Stimulated activated CD4-positive, alpha-beta T cell treated with anti-CD3 and anti-CD28 coated beads, Interleukin-15, amount 100 ng/mL, for 24 hours (primary cell): Measurements from ENCODE around the gene GAMT.

Experiments used
- DNase-seq: peaks from one replicate; pipeline ENCODE4 v3.0.0-alpha.2; 2020

The GAMT gene

DNA sequence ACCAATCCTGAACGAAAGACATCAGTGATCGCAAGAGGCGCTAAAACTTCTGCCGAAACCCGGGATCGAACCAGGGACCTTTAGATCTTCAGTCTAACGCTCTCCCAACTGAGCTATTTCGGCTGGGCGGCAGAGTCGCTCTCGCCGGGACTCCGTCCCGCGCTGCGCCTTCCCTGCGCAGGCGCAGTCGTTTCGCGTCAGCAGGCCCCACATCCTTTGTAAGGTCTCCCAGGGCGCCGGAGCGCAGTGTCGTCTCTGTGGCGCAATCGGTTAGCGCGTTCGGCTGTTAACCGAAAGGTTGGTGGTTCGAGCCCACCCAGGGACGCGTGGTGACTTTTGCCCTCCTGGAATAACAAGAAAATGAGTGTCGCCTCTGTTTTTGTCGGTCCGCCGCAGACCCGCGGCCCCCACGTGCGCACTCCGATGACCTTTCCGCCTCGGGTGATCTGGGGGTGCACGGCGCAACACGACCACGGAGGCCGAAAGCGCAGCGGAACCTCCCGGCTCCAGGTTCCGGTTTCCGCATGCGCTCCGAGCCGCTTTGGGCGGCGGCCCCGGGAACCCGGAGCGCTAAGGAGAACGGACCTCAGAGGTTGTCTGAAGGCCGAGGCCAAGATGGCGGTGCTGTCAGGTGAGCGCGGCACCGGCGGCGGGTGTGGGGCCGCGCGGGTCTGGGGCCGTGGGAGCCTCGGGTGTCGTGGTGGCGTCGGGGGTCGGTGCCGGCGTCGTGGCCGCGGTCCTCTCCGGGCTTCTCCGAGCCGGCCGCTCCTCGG is 17.8 kb downstream of the GAMT start, which contains the start of gene NDUFS7:
Gene NDUFS7, plus strand, starts transcription at position 596 of the 773 bp plus-strand sequence. Its CDS starts 20 bp downstream, at position 616.
- DNase-seq, result peak; percentile 92

DNA sequence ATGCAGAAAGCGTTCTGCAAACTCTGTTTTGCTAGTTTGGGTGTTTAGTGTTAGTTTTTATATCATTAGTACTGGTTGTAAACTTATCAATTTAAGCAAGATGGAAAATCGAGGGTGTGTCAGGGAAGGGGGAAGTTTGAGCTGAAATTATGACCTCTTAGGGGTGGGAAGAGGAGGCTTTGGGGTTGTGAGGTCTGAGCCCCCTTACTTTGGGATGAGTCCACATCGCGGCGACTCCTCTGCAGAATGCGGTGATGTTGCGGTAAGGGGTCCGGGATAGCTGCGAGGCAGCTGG is 18.4 kb downstream of the GAMT start:
- no peak for DNase-seq

DNA sequence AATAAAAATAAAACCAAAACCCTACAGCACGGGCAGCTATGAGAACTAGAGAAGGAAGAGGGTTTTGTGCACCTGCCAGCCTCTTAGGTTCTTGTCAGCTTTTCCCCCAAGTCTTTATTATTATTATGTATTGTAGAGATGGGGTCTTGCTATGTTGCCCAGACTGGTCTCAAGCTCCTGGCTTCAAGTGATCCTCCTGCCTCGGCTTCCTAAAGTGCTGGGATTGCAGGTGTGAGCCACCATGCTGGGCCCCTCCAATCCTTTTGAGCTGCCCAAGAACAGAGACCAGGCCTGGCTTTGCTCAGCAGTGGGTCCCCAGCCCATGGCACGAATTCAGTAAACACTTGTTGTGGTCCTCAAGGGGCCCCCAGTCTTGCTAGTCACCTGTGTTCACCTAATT is 19.1 kb downstream of the GAMT start:
- DNase-seq, result no peak

GRCh38 chr19:1379961-1380489 is 21.3 kb downstream of the GAMT start:
- DNase-seq, result no peak

DNA sequence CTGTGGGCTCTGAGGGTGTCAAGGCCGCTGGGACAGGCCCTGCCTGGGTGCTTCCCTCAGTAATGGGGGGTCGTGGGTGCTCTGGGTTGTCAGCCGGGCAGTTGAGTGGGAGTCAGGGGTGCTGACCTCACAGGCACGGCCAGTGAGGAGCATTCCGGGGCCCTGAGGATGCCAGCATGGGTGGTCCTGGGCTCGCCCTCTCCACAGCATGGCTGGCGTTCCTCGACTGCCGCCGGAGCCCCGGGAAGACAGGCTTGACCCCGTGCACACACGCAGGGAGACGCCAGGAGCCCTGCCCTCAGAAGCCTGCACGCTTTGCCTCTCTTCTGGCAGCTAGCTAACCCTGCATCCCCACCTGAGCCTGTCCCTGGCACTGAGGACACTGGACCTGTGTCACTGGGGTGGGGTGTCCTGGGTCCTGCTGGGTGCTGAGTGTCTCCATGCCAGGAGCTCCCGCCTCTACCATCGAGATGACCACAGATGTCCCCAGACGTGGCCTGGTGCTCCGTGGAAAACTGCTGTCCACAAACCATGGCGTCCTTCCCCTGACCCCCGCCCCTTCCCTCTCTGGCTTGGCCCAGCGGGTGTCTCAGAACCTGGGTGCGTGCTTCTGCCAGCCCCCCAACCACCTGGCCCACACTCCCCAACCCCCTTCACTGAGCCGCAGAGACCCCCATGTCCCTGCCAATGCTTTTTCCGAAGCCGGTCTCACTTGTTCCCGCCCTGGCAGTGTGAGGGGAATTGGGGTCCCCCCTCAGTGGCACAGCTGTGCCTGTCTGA is 22.0 kb downstream of the GAMT start:
- no peak for DNase-seq

DNA sequence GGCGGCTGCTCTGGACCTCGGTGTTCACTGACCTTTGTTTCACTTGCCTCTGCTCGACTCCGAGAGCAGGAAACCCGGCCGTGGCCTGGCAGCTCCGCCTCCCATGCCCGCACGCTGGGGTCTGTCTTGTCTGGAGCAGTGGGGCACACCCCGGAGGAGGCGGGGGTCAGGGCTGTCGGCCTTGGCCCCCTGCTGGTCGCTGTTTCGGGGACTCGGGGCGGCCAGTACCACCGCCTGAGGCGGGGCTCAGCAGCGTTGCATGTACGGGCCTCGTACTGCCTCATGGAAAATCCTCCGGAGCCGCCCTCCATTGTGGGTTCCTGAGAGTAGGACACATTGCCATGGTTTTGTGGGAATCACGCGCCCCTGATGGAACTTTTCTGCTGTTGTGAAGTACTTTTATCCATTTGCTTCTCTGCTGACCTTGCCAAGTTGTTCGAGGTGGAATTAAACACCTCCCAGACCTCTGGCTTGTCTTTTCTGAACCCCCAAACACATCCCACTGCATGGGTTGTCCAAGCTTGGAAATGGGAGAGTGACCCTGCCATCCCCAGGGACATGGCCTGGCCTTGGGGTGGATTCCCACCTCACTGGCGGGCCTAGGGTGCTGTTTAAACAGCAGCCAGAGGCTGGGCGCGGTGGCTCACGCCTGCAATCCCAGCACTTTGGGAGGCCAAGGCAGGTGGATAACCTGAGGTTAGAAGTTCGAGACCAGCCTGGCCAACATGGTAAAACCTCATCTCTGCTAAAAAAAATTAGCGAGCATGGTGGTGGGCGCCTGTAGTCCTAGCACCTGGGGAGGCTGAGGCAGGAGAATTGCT is 23.2 kb downstream of the GAMT start:
- no peak for DNase-seq

DNA sequence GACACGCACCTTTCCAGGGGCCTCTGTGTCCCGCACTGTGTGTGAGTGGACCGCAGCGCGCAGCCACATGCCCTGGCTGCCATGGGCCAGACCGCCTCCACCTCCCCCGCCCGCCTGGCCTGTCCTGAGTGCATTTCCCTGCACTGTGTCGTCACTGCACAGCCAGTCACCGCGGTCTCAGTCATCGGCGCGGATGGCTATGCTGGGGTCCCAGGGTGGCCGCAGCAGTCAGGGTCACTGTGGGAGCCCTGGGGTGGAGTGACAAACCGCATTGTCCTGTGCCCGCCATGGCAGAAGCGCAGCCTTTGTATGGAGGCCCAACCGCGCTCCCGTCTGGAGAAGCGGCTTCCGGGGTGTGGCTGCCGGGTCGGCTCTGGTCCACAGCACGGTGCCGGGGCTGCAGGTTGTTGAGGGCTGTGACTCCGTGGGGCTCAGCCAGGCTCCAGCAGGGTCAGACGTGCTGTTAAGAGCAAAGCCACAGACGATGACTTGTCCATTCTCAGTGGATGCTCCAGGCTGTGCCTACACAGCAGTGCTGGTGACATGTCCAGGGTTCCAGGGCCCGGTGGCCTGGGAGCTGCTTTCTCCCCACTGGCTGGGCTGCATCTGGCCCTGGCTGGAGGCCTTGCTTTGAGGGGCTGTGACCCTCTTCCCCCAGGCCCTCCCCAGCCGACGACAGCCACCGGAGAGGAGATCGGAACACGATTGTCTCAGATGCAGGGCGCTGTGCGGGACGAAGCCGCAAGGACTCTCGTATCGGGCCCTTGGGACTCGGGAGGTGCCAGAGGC is 24.0 kb downstream of the GAMT start:
- DNase-seq, result no peak

DNA sequence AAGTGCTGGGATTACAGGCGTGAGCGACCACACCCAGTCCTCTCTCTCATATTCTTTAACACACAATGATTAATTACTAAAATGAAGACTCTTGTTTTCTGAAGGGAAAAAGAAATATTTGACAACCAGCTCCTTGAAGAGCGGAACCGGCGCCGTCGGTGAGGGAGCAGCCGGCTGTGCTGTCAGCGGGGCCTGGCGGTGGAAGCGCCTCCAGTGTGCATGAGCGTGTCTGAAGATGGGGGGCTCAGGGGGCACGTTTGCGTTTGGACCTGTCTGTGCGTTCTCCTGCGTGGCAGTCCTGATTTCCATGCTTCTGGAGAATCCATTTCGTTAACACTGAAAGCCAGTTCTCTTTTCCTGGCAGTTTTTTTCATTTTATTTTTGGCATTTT is 24.9 kb downstream of the GAMT start:
- DNase-seq, result no peak

DNA sequence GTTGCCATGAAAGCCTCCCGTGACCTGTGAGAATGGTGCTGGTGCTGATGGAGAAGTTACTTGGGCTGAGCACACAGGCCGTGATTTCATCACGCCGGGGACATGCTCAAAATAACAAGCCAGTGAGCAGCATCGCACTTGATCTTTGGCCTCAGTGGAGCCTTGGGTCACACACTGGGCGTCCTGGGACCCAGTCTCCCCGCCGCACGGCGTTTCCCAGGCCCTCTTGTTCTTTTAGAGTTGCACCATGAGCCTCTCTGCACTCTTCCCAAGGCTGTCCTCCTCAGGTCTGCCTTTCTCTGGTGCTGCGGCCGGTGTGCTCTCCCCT is 27.1 kb downstream of the GAMT start:
- no peak for DNase-seq

DNA sequence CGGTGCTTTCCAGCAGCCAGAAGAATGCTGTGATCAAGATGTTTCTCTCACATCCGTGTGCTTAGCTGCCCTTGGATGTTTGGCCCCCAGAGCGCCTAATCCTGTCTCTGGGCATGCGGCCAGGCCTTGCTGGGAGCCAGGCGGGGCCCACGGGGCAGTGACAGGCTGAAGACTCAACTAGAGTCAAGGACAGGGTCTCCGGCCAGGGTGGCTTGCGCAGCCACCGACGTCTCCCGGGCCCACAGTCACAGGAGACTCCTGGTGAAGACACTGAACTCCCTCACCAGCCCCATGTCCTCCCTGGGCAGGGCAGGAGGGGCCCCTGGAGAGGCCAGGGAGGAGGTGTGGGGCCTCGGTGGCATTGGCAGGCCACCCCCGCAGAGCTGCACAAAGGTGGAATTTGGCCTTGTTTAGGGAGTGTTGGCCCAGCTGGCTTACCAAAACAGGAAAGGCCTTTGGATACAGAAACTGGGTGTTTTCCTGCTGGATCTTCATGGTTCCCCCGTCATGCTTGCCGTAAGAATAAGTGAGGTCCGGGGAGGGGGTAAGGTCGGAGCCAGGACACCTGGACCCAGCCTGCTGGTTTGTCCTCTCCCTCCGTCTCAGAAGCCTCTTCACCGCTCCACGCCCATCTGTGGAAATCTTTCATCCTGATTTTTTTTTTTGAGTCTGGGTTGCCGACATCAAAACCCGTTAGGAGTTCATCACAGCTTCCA is 27.6 kb downstream of the GAMT start:
- no peak for DNase-seq

- no peak for DNase-seq
These were observed 28.3 kb downstream of the GAMT start for GRCh38 chr19:1373042-1373533.

GRCh38 chr19:1370579-1371361 is 30.6 kb downstream of the GAMT start:
- no peak for DNase-seq

GRCh38 chr19:1369214-1369805 is 32.0 kb downstream of the GAMT start:
- no peak for DNase-seq

DNA sequence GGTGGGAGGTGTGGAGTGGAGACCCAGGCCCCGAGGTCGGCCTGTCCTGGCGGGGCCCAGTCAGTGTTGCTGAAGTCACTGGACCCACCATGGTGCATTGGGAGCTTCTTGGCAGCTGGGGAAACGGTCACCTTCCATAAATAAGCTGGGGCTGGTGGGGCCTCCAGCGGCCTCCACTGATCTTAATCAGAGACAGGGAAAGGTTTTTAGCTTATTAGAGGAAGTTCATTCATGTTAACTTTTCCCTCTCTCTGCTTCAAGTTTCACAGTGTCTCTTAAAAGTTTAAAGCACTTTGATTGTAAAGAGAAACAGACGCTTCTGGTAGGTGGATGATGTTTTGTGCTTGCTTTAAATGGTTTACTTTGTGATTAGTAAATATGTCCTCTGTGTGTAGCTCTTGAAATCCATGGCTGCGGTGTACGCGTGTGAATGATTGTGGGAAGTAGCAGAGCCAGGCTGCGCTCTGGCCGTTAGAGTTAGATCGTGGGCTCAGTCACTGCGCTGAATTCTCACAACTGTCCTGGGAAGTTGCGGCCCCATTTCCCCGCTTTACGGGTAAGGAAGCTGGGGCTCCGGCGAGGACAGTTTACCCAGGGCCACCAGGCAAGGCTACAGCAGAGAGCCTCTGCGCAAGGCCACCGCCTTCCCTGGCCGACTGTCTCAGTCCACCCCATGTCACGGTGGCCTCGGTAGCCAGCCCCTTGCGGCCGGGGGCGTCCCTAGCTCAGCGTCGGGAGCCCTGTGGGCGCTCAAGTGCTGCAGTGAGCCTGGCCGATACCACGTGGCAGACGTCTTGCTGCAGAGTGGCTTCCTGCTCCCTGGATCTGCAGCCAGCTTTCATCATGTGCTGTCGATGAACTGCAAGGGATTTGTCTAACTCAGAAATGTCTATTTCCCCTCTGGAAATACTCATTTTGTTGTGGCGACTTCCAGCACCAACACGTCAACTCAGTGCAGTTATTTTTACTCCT is 34.2 kb downstream of the GAMT start:
- DNase-seq, result no peak

- no peak for DNase-seq
These were observed 35.0 kb downstream of the GAMT start for GRCh38 chr19:1366296-1366695.

DNA sequence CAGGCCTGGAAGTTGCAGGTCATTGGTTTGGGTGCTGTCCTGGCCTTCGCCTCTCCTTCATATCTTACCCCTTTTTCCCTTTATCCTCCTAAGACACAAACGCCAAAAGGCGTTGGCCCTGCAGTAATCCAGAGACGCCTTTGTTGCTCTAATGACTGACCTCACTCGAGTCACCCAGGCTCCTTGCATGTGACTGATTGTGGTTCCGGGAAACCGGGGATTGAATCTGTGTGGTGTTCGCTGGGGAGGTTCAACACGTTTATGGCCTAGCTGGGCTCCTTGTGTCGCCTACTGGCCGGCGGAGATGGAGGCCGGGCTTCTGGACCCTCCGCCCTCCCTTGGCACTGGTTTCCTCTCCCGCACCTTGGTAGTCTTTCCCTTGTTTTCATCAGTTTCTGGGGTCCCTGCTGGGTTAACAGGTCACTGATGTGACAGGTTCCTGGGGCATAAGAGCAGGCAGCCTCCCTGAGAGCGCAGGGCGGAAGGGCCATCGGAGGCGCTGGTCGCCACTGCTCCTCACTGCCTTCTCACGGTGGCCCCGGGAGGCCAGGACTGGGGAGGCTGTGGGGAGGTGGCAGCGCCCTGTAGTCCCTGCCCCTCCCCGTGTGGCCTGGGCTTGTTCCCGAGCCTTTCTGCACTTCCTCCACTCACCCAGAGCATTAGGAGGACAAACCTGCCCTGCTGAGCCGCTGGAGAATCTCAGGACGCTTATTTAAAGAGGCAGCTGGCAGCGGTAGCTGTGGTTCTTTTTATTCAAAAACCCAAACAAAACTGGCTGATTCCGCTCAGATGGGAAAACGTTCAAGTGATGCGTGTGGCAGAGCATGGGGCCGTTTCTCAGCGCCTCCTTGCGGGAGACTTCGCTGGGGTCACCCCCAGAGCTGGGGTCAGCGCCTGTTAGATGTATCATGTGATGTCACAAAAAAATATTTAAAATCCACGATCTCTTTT is 35.7 kb downstream of the GAMT start:
- DNase-seq, result no peak

GRCh38 chr19:1364070-1364704 is 37.2 kb downstream of the GAMT start:
- peak; percentile 27 for DNase-seq

DNA sequence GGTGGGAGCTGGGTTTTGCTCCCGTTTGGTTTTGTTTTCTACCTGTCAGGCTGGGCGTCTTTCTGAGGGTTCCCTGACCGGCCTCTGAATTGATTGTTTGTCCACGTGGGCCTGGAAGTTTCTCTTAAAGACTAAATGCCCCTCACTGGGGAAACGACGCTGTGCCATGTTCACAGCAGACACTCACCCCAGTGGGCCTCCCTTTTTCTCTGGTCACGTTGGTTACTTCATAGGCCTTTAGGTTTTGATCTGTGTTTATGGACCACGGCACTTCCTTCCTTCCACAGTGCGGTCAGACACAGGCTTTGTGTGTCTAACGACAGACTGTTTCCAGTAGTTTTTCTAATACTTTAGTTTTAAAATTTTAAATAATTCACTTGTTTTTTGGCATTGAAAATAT is 37.7 kb downstream of the GAMT start:
- DNase-seq, result no peak
